GF-D8 (cell line): ENCODE results near the gene GATAD2B.
"Not testable (repeated sequence)": the region's sequence is repeated elsewhere in the genome, so short reads cannot be mapped to it uniquely, and the experiment has no call there.

Source experiments
- DNase-seq: peaks from one replicate; lab custom pipeline; 2025; lab: John Stamatoyannopoulos, UW

GATAD2B gene

GRCh38 chr1:153795934-153796785 lies 126.6 kb downstream of the GATAD2B start:
- DNase-seq: no peak

GRCh38 chr1:153795330-153795837 lies 127.4 kb downstream of the GATAD2B start:
- no peak for DNase-seq

GRCh38 chr1:153794624-153795329 lies 128.0 kb downstream of the GATAD2B start:
- no peak for DNase-seq

- DNase-seq: no peak
These were observed 128.7 kb downstream of the GATAD2B start for GRCh38 chr1:153793973-153794615.

- DNase-seq: no peak
These were observed 129.4 kb downstream of the GATAD2B start for GRCh38 chr1:153793261-153793972.

- no peak for DNase-seq
These were observed 130.1 kb downstream of the GATAD2B start for GRCh38 chr1:153792631-153793041.

- DNase-seq: no peak
These were observed 131.0 kb downstream of the GATAD2B start for GRCh38 chr1:153791648-153792253.

GRCh38 chr1:153790966-153791647 lies 131.7 kb downstream of the GATAD2B start:
- DNase-seq: peak; percentile 98

GRCh38 chr1:153790313-153790965 lies 132.3 kb downstream of the GATAD2B start:
- DNase-seq: peak; percentile 49

- DNase-seq: peak; percentile 13
These were observed 133.2 kb downstream of the GATAD2B start for GRCh38 chr1:153789478-153790034.

- no peak for DNase-seq
These were observed 136.6 kb downstream of the GATAD2B start for GRCh38 chr1:153786038-153786790.

GRCh38 chr1:153783233-153784190 lies 139.3 kb downstream of the GATAD2B start:
- peak; percentile 73 for DNase-seq

- not testable (repeated sequence) for DNase-seq
These were observed 140.1 kb downstream of the GATAD2B start for GRCh38 chr1:153782648-153783047.

GRCh38 chr1:153780551-153780950 lies 142.2 kb downstream of the GATAD2B start:
- no peak for DNase-seq

GRCh38 chr1:153779781-153780541 lies 142.8 kb downstream of the GATAD2B start:
- DNase-seq: no peak

GRCh38 chr1:153778824-153779519 lies 143.8 kb downstream of the GATAD2B start:
- DNase-seq: no peak
